ENCODE measurements around the gene ANXA5.

The ANXA5 gene

GRCh38 chr4:121642876-121643585 lies 53.7 kb downstream of the ANXA5 start:
- no peak for DNase-seq (ENCODE audit: low read depth)

DNA sequence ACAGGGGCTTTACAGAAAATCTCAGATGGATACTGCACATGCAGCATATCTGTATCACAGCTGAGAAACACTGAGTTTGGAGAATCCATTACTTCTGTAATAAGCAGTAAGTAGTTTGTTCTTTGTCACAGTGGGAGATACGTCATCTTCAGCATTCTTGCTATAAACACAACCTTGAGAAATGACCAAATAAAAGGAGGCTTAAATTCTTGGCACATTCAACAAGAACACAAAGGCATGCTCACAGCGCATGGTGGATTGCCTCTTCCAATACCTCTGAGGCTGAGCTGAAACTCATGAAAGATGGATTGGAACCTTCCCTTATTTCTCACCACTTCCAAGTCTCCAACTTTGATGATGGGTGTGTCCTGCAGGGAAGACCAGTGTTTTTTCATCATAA lies 54.5 kb downstream of the ANXA5 start:
- DNase-seq (ENCODE audit: low read depth) = no peak

- no peak for DNase-seq (ENCODE audit: low read depth)
Measured at GRCh38 chr4:121633653-121634052, 63.1 kb downstream of the ANXA5 start.

DNA sequence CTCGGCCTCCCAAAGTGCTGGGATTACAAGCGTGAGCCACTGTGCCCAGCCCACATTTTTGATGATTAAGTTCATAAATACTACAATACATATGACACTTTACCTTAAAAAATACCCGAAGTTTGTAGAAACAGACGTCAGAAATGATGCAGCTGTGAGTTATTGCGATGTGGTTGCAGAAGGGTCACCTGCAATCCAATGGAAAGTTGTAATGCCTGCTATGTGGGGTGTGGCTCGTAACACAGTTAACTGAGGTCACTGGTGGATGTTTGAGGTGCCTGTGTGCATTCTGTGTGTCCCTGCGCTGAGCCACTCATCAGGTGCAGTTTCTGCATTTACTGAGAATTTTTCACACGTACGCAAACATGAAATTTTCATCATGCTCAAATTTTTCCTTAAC lies 64.1 kb downstream of the ANXA5 start:
- no peak for DNase-seq (ENCODE audit: low read depth)
